Astrocyte (in vitro differentiated cells and primary cell): Measurements from ENCODE around the gene SATB2.

Experiments used
- EZH2 ChIP-seq: IDR thresholded peaks from 2 replicates; pipeline ENCODE4 v1.6.1; 2012; ENCODE audit warnings: mild to moderate bottlenecking, low read length, inconsistent platforms; ENCODE audit not compliant: insufficient read depth
- TF ChIP-seq, protein P1 (sequence below): IDR thresholded peaks from 2 replicates; pipeline ENCODE4 v1.5.1; 2011; ENCODE audit warnings: low read depth, mild to moderate bottlenecking, inconsistent platforms, low read length, moderate library complexity; ENCODE audit not compliant: insufficient read depth

DNA sequence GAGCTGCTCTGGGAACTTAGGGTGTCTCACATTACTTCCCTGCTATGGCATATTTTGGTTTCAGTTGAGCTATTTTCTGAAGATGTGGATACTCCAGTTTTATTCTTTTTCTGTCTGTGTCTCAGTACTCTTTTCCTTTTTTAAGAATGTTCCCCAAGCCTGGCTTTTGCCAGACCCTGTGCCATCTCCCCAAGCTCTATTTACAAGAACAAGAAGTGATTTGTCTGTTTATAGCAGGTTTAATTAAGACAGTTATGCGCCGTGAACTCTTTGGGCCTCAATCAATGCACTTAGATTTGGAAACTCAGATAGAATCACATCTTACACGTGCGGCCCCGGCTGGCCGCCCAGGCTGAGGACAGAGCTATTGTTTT lies 8.9 kb upstream of the SATB2 start:
- TF ChIP-seq, protein P1, sequence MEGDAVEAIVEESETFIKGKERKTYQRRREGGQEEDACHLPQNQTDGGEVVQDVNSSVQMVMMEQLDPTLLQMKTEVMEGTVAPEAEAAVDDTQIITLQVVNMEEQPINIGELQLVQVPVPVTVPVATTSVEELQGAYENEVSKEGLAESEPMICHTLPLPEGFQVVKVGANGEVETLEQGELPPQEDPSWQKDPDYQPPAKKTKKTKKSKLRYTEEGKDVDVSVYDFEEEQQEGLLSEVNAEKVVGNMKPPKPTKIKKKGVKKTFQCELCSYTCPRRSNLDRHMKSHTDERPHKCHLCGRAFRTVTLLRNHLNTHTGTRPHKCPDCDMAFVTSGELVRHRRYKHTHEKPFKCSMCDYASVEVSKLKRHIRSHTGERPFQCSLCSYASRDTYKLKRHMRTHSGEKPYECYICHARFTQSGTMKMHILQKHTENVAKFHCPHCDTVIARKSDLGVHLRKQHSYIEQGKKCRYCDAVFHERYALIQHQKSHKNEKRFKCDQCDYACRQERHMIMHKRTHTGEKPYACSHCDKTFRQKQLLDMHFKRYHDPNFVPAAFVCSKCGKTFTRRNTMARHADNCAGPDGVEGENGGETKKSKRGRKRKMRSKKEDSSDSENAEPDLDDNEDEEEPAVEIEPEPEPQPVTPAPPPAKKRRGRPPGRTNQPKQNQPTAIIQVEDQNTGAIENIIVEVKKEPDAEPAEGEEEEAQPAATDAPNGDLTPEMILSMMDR = no peak
- no peak for TF ChIP-seq EZH2
